Effector memory CD8-positive, alpha-beta T cell (primary cell): ENCODE data around the gene PEX14.

Source experiments
- ATAC-seq: fragments of 150-1000 bp; cut with Tn5 transposase; replicated peaks from 2 replicates; pipeline ENCODE4 v1.10.0; 2021; ENCODE audit warnings: mild to moderate bottlenecking, moderate library complexity
- DNase-seq, 3 experiments: peaks; one replicate each; pipeline ENCODE4 v3.0.0; 2021
- H3K27ac Mint-ChIP-seq, 2 donors: one replicate each; pipeline ENCODE4 v1.8.0; 2022; ENCODE audit warnings: mild to moderate bottlenecking in 2 of 2, mixed read lengths in 2 of 2, moderate library complexity in 2 of 2
- H3K27me3 Mint-ChIP-seq, 2 donors: one replicate each; pipeline ENCODE4 v1.8.0; 2022; ENCODE audit warnings: mixed read lengths in 2 of 2
- H3K36me3 Mint-ChIP-seq: one replicate; pipeline ENCODE4 v1.8.0; 2022; ENCODE audit warnings: mild to moderate bottlenecking, moderate library complexity, mixed read lengths; ENCODE audit not compliant: insufficient read depth
- H3K4me1 Mint-ChIP-seq, 2 donors: one replicate each; pipeline ENCODE4 v1.8.0; 2022; ENCODE audit warnings: low read depth in 2 of 2, mixed read lengths in 2 of 2
- H3K4me3 Mint-ChIP-seq, 2 donors: one replicate each; pipeline ENCODE4 v1.8.0; 2022; ENCODE audit warnings: mild to moderate bottlenecking in 2 of 2, mixed read lengths in 2 of 2, moderate library complexity in 2 of 2
- H3K9me3 Mint-ChIP-seq, 2 donors: one replicate each; pipeline ENCODE4 v1.8.0; 2022; ENCODE audit warnings: mixed read lengths in 2 of 2

The PEX14 gene

GRCh38 chr1:10561497-10561896, 86.7 kb downstream of the PEX14 start:
- no peak overlapping the region for H3K27ac Mint-ChIP-seq
- no peak overlapping the region for H3K4me3 Mint-ChIP-seq
- peaks cover 4 to 9% of the 10 kb centered on the region in 2 donors for H3K9me3 Mint-ChIP-seq
- DNase-seq: no peak
- no peaks in the 10 kb centered on the region for H3K27me3 Mint-ChIP-seq
- no peak for ATAC-seq
- H3K36me3 Mint-ChIP-seq: peaks cover 5% of the 10 kb centered on the region
- H3K4me1 Mint-ChIP-seq: peaks cover 4 to 10% of the 10 kb centered on the region in 2 donors

- no peak overlapping the region for H3K4me3 Mint-ChIP-seq
- no peak for DNase-seq
- peaks cover 4 to 9% of the 10 kb centered on the region in 2 donors for H3K9me3 Mint-ChIP-seq
- no peak overlapping the region for H3K27ac Mint-ChIP-seq
- no peaks in the 10 kb centered on the region for H3K27me3 Mint-ChIP-seq
- ATAC-seq: no peak
- peaks cover 5% of the 10 kb centered on the region for H3K36me3 Mint-ChIP-seq
- H3K4me1 Mint-ChIP-seq: peaks cover 4 to 10% of the 10 kb centered on the region in 2 donors
Measured at GRCh38 chr1:10561955-10562354, 87.2 kb downstream of the PEX14 start.

GRCh38 chr1:10564063-10564462, 89.3 kb downstream of the PEX14 start:
- no peak for DNase-seq
- Mint-ChIP-seq H3K9me3 (peaks cover 4 to 9% of the 10 kb centered on the region in 2 donors), H3K27me3 (no peaks in the 10 kb centered on the region), H3K27ac (peak overlapping the region in 1 of 2 donors; percentile 7), H3K4me3 (no peak overlapping the region), H3K36me3 (peaks cover 5% of the 10 kb centered on the region), H3K4me1 (peaks cover 4 to 10% of the 10 kb centered on the region in 2 donors)
- no peak for ATAC-seq

- Mint-ChIP-seq H3K36me3 (no peaks in the 10 kb centered on the region), H3K27me3 (no peaks in the 10 kb centered on the region), H3K4me3 (no peak overlapping the region), H3K27ac (no peak overlapping the region), H3K9me3 (peaks cover 0 to under 1% of the 10 kb centered on the region in 2 donors), H3K4me1 (peaks cover 1 to 5% of the 10 kb centered on the region in 2 donors)
- DNase-seq (no peak), ATAC-seq (no peak)
Measured at GRCh38 chr1:10569531-10569930, 94.8 kb downstream of the PEX14 start.

GRCh38 chr1:10575616-10576015, 100.9 kb downstream of the PEX14 start:
- no peak for ATAC-seq
- Mint-ChIP-seq H3K4me3 (no peak overlapping the region), H3K4me1 (no peaks in the 10 kb centered on the region), H3K27ac (no peak overlapping the region), H3K9me3 (no peaks in the 10 kb centered on the region), H3K36me3 (no peaks in the 10 kb centered on the region), H3K27me3 (no peaks in the 10 kb centered on the region)
- no peak for DNase-seq

GRCh38 chr1:10578070-10578469, 103.3 kb downstream of the PEX14 start:
- peaks cover under 1% of the 10 kb centered on the region for H3K36me3 Mint-ChIP-seq
- no peaks in the 10 kb centered on the region for H3K27me3 Mint-ChIP-seq
- DNase-seq (no peak), ATAC-seq (no peak)
- H3K4me3 Mint-ChIP-seq: no peak overlapping the region
- H3K4me1 Mint-ChIP-seq: no peaks in the 10 kb centered on the region
- no peak overlapping the region for H3K27ac Mint-ChIP-seq
- no peaks in the 10 kb centered on the region for H3K9me3 Mint-ChIP-seq

- no peak overlapping the region for H3K4me3 Mint-ChIP-seq
- DNase-seq (no peak), ATAC-seq (no peak)
- peaks cover 0 to 8% of the 10 kb centered on the region in 2 donors for H3K4me1 Mint-ChIP-seq
- H3K27ac Mint-ChIP-seq: no peak overlapping the region
- no peaks in the 10 kb centered on the region for H3K9me3 Mint-ChIP-seq
- peaks cover 5% of the 10 kb centered on the region for H3K36me3 Mint-ChIP-seq
- no peaks in the 10 kb centered on the region for H3K27me3 Mint-ChIP-seq
Measured at GRCh38 chr1:10583641-10584040, 108.9 kb downstream of the PEX14 start.

GRCh38 chr1:10585242-10585641, 110.5 kb downstream of the PEX14 start:
- ATAC-seq (no peak), DNase-seq (no peak)
- peaks cover 5% of the 10 kb centered on the region for H3K36me3 Mint-ChIP-seq
- H3K27me3 Mint-ChIP-seq: no peaks in the 10 kb centered on the region
- no peaks in the 10 kb centered on the region for H3K9me3 Mint-ChIP-seq
- H3K4me1 Mint-ChIP-seq: peaks cover 0 to 8% of the 10 kb centered on the region in 2 donors
- H3K27ac Mint-ChIP-seq: no peak overlapping the region
- H3K4me3 Mint-ChIP-seq: no peak overlapping the region

- ATAC-seq (no peak), DNase-seq (no peak)
- H3K27me3 Mint-ChIP-seq: no peaks in the 10 kb centered on the region
- H3K27ac Mint-ChIP-seq: peak overlapping the region in 1 of 2 donors; percentile 67
- H3K36me3 Mint-ChIP-seq: peaks cover 5% of the 10 kb centered on the region
- peaks cover 0 to 8% of the 10 kb centered on the region in 2 donors for H3K4me1 Mint-ChIP-seq
- H3K4me3 Mint-ChIP-seq: no peak overlapping the region
- H3K9me3 Mint-ChIP-seq: no peaks in the 10 kb centered on the region
Measured at GRCh38 chr1:10586125-10586524, 111.4 kb downstream of the PEX14 start.

- ATAC-seq (no peak), DNase-seq (no peak)
- peaks cover 0 to 8% of the 10 kb centered on the region in 2 donors for H3K4me1 Mint-ChIP-seq
- no peaks in the 10 kb centered on the region for H3K27me3 Mint-ChIP-seq
- no peaks in the 10 kb centered on the region for H3K9me3 Mint-ChIP-seq
- no peak overlapping the region for H3K4me3 Mint-ChIP-seq
- no peak overlapping the region for H3K27ac Mint-ChIP-seq
- H3K36me3 Mint-ChIP-seq: peaks cover 2% of the 10 kb centered on the region
Measured at GRCh38 chr1:10588640-10589039, 113.9 kb downstream of the PEX14 start.

- peaks cover 2% of the 10 kb centered on the region for H3K36me3 Mint-ChIP-seq
- H3K9me3 Mint-ChIP-seq: no peaks in the 10 kb centered on the region
- DNase-seq (no peak), ATAC-seq (no peak)
- peaks cover 0 to 4% of the 10 kb centered on the region in 2 donors for H3K4me1 Mint-ChIP-seq
- H3K4me3 Mint-ChIP-seq: no peak overlapping the region
- H3K27ac Mint-ChIP-seq: no peak overlapping the region
- H3K27me3 Mint-ChIP-seq: no peaks in the 10 kb centered on the region
Measured at GRCh38 chr1:10589074-10589473, 114.3 kb downstream of the PEX14 start.

GRCh38 chr1:10591010-10591409, 116.3 kb downstream of the PEX14 start:
- peaks cover 2 to 4% of the 10 kb centered on the region in 2 donors for H3K4me1 Mint-ChIP-seq
- H3K27me3 Mint-ChIP-seq: no peaks in the 10 kb centered on the region
- no peaks in the 10 kb centered on the region for H3K9me3 Mint-ChIP-seq
- no peaks in the 10 kb centered on the region for H3K36me3 Mint-ChIP-seq
- DNase-seq (no peak), ATAC-seq (no peak)
- H3K27ac Mint-ChIP-seq: peak overlapping the region in 1 of 2 donors; percentile 84
- H3K4me3 Mint-ChIP-seq: no peak overlapping the region

- Mint-ChIP-seq H3K27me3 (no peaks in the 10 kb centered on the region), H3K4me3 (no peak overlapping the region), H3K4me1 (peaks cover 0 to 2% of the 10 kb centered on the region in 2 donors), H3K36me3 (no peaks in the 10 kb centered on the region), H3K9me3 (no peaks in the 10 kb centered on the region), H3K27ac (peak overlapping the region in 1 of 2 donors; percentile 35)
- DNase-seq (no peak), ATAC-seq (no peak)
Measured at GRCh38 chr1:10592373-10592772, 117.6 kb downstream of the PEX14 start.

GRCh38 chr1:10593750-10594149, 119.0 kb downstream of the PEX14 start:
- Mint-ChIP-seq H3K9me3 (no peaks in the 10 kb centered on the region), H3K4me3 (no peak overlapping the region), H3K27me3 (no peaks in the 10 kb centered on the region), H3K36me3 (no peaks in the 10 kb centered on the region), H3K27ac (no peak overlapping the region), H3K4me1 (peaks cover 0 to 3% of the 10 kb centered on the region in 2 donors)
- ATAC-seq (no peak), DNase-seq (no peak)
